H1 (cell line): ENCODE measurements around the gene RABEPK. TPM values are rescaled to one million over a fixed set of nuclear protein-coding genes. Genes with fewer than 3 reads are reported as not detected.
A peak's percentile ranks its signal among the peaks of the same experiment; 100 is the strongest.

Experiments
- CTCF ChIA-PET: fragments of 300-600 bp; sonication (Branson Sonifier 250); formaldehyde crosslinking; loops from one replicate; lab custom pipeline; 2021; ENCODE audit not compliant: partially characterized antibody; lab: Charles Lee
- POLR2A ChIA-PET: fragments of 300-600 bp; sonication (Branson Sonifier 250); formaldehyde crosslinking; loops from one replicate; lab custom pipeline; 2021; ENCODE audit warnings: inconsistent platforms; ENCODE audit not compliant: partially characterized antibody; lab: Charles Lee
- DNase-seq, 2 experiments: peaks; one replicate each; pipeline versions ENCODE4 v3.0.0 to v3.0.0-alpha.2; 2010 to 2022; ENCODE audit warnings: low spot score in 2 of 2, low read depth in 1 of 2, mixed read lengths in 1 of 2
- FAIRE-seq: peaks from 2 replicates; lab custom pipeline; 2011; peaks lifted over from hg19 to GRCh38; lab: Jason Lieb, UNC
- H2AFZ ChIP-seq: 2 replicates; pipeline ENCODE4 v1.8.1; 2012; ENCODE audit warnings: low read length, inconsistent platforms
- H2AK5ac ChIP-seq: 2 replicates; pipeline ENCODE4 v1.6.1; 2013; ENCODE audit warnings: low read depth, low read length
- H2BK120ac ChIP-seq: replicated peaks from 2 replicates; pipeline ENCODE3; 2013; ENCODE audit warnings: low read depth, low read length, inconsistent platforms
- H2BK12ac ChIP-seq: 2 replicates; pipeline ENCODE4 v1.6.1; 2013; ENCODE audit warnings: low read depth, low read length
- H2BK15ac ChIP-seq: 2 replicates; pipeline ENCODE4 v1.6.1; 2013; ENCODE audit warnings: low read length
- H2BK20ac ChIP-seq: 2 replicates; pipeline ENCODE4 v1.6.1; 2013; ENCODE audit warnings: low read length
- H2BK5ac ChIP-seq: 2 replicates; pipeline ENCODE4 v1.6.1; 2013; ENCODE audit warnings: low read depth, low read length
- H3K14ac ChIP-seq: 2 replicates; pipeline ENCODE4 v1.6.1; 2013; ENCODE audit warnings: inconsistent platforms; ENCODE audit not compliant: insufficient read length
- H3K18ac ChIP-seq: 2 replicates; pipeline ENCODE4 v1.6.1; 2013; ENCODE audit warnings: low read length; ENCODE audit errors: extremely low read depth
- H3K23ac ChIP-seq: 2 replicates; pipeline ENCODE4 v1.6.1; 2013; ENCODE audit warnings: inconsistent platforms; ENCODE audit not compliant: insufficient read length
- H3K23me2 ChIP-seq: 2 replicates; pipeline ENCODE4 v1.6.1; 2013; ENCODE audit warnings: low read depth, low read length
- H3K27ac ChIP-seq: 2 replicates; pipeline ENCODE4 v1.6.1; 2011; ENCODE audit warnings: low read depth, low read length, inconsistent platforms
- H3K27me3 ChIP-seq, 4 experiments: replicated peaks in 1 of 4; 1 replicate in 1 of 4; 2 replicates in 3 of 4; pipeline versions ENCODE4 v1.6.1 to v1.8.1; 2011 to 2013; ENCODE audit warnings: low read length in 3 of 4, mild to moderate bottlenecking in 3 of 4, inconsistent platforms in 2 of 4, mixed read lengths in 2 of 4, moderate library complexity in 1 of 4; ENCODE audit not compliant: control insufficient read depth in 3 of 4, insufficient read depth in 3 of 4; ENCODE audit errors: extremely low read depth in 1 of 4
- H3K36me3 ChIP-seq, 4 experiments: 2 replicates each; pipeline versions ENCODE4 v1.6.1 to v1.8.1; 2011 to 2013; ENCODE audit warnings: mild to moderate bottlenecking in 4 of 4, low read length in 3 of 4, moderate library complexity in 2 of 4, control low read depth in 1 of 4, inconsistent platforms in 1 of 4; ENCODE audit not compliant: insufficient read depth in 4 of 4, control insufficient read depth in 2 of 4
- H3K4ac ChIP-seq: replicated peaks from 2 replicates; pipeline ENCODE3; 2013; ENCODE audit warnings: low read length, low read depth, mixed read lengths, inconsistent platforms; ENCODE audit not compliant: insufficient read length
- H3K4me1 ChIP-seq, 4 experiments: replicated peaks in 1 of 4; 1 replicate in 1 of 4; 2 replicates in 3 of 4; pipeline versions ENCODE4 v1.6.1 to v1.8.1; 2011 to 2013; ENCODE audit warnings: low read length in 3 of 4, inconsistent platforms in 2 of 4, mixed read lengths in 1 of 4; ENCODE audit not compliant: insufficient read depth in 4 of 4, control insufficient read depth in 3 of 4
- H3K4me2 ChIP-seq, 2 experiments: 2 replicates each; pipeline versions ENCODE4 v1.6.1 to v1.8.1; 2011 to 2013; ENCODE audit warnings: low read depth in 2 of 2, low read length in 2 of 2, control low read depth in 1 of 2, inconsistent platforms in 1 of 2, mild to moderate bottlenecking in 1 of 2; ENCODE audit not compliant: insufficient read depth in 1 of 2
- H3K4me3 ChIP-seq, 4 experiments: fragments of 200-600, 300-600 bp in 1 of 4; sonication (generic), shearing (Covaris generic), sonication (Bioruptor Twin) in 1 of 4; 2 replicates each; pipeline versions ENCODE4 v1.5.1 to v1.8.1; 2011 to 2016; ENCODE audit warnings: low read length in 4 of 4, low read depth in 3 of 4, control low read depth in 2 of 4, inconsistent platforms in 2 of 4, mild to moderate bottlenecking in 2 of 4, mixed read lengths in 1 of 4, moderate library complexity in 1 of 4; ENCODE audit not compliant: insufficient read depth in 2 of 4; ENCODE audit errors: extremely low read depth in 1 of 4
- H3K56ac ChIP-seq: replicated peaks from 2 replicates; pipeline ENCODE3; 2013; ENCODE audit warnings: low read depth, mild to moderate bottlenecking, mixed read lengths, low read length, inconsistent platforms; ENCODE audit not compliant: insufficient read length
- H3K79me1 ChIP-seq: 2 replicates; pipeline ENCODE4 v1.6.1; 2013; ENCODE audit warnings: low read depth, low read length, control low read depth
- H3K79me2 ChIP-seq, 2 experiments: 2 replicates each; pipeline versions ENCODE4 v1.6.1 to v1.8.1; 2012 to 2013; ENCODE audit warnings: low read length in 2 of 2, mild to moderate bottlenecking in 2 of 2, inconsistent platforms in 1 of 2; ENCODE audit not compliant: insufficient read depth in 2 of 2, control insufficient read depth in 1 of 2
- H3K9ac ChIP-seq, 4 experiments: replicated peaks in 1 of 4; 1 replicate in 1 of 4; 2 replicates in 3 of 4; pipeline versions ENCODE4 v1.6.1 to v1.8.1; 2011 to 2013; ENCODE audit warnings: low read depth in 3 of 4, low read length in 3 of 4, control low read depth in 2 of 4, mild to moderate bottlenecking in 2 of 4, moderate library complexity in 2 of 4, inconsistent platforms in 1 of 4; ENCODE audit errors: extremely low read depth in 1 of 4
- H3K9me3 ChIP-seq, 2 experiments: 2 replicates each; pipeline versions ENCODE4 v1.6.1 to v1.8.1; 2012 to 2013; ENCODE audit warnings: mild to moderate bottlenecking in 2 of 2, moderate library complexity in 2 of 2, control low read depth in 1 of 2, inconsistent platforms in 1 of 2, low read depth in 1 of 2, low read length in 1 of 2, mixed read lengths in 1 of 2; ENCODE audit not compliant: insufficient read depth in 2 of 2
- H4K20me1 ChIP-seq, 2 experiments: replicated peaks in 1 of 2; 2 replicates each; pipeline versions ENCODE3 to v1.8.1; 2011 to 2013; ENCODE audit warnings: inconsistent platforms in 2 of 2, low read length in 2 of 2, mild to moderate bottlenecking in 1 of 2; ENCODE audit not compliant: insufficient read depth in 2 of 2, control insufficient read depth in 1 of 2
- H4K5ac ChIP-seq: 2 replicates; pipeline ENCODE4 v1.6.1; 2013; ENCODE audit warnings: low read length, low read depth, mixed read lengths, inconsistent platforms; ENCODE audit not compliant: insufficient read length
- H4K8ac ChIP-seq: 2 replicates; pipeline ENCODE4 v1.8.0; 2013; ENCODE audit warnings: mild to moderate bottlenecking, moderate library complexity, low read length, inconsistent platforms; ENCODE audit not compliant: insufficient read depth; ENCODE audit errors: extremely low read depth
- H4K91ac ChIP-seq: replicated peaks from 2 replicates; pipeline ENCODE3; 2013; ENCODE audit warnings: low read length, mixed read lengths, inconsistent platforms; ENCODE audit not compliant: insufficient read length
- ASH2L ChIP-seq: fragments of 200-600, 300-600 bp; sonication (generic); IDR thresholded peaks from one replicate; pipeline ENCODE4 v1.7.1; 2017; ENCODE audit warnings: low read length
- POLR2A ChIP-seq, 2 experiments: IDR thresholded peaks; 1 replicate in 1 of 2; 2 replicates in 1 of 2; pipeline ENCODE4 v1.6.1; 2011; ENCODE audit warnings: low read depth in 2 of 2, low read length in 2 of 2, mild to moderate bottlenecking in 2 of 2; ENCODE audit errors: control extremely low read depth in 1 of 2
- POLR2AphosphoS5 ChIP-seq: IDR thresholded peaks from 2 replicates; pipeline ENCODE4 v1.6.1; 2011; ENCODE audit warnings: low read depth, low read length
- WGBS, 2 experiments: shearing (Covaris generic) in 1 of 2; methylation state at CpG; one replicate each; pipeline versions ENCODE4 v1.1.6 to v1.1.7; 2013 to 2015; ENCODE audit warnings: low lambda C conversion rate in 2 of 2, mixed read lengths in 2 of 2, inconsistent platforms in 1 of 2, low coverage in 1 of 2, missing lambda C conversion rate in 1 of 2; ENCODE audit not compliant: insufficient replicate concordance in 2 of 2, insufficient coverage in 1 of 2, insufficient read length in 1 of 2; ENCODE audit errors: extremely low coverage in 1 of 2, missing lambda C conversion rate in 1 of 2; 5-methylcytosine and 5-hydroxymethylcytosine counted together
- polyA plus RNA-seq, 7 experiments: library from polyadenylated mRNA; depleted of rRNA in 3 of 7; stranded (reverse) in 5 of 7; unstranded in 2 of 7; fragments of >200 nt in 5 of 7; fragments of 200-250 nt in 2 of 7; gene quantifications; 1 replicate in 5 of 7; 2 replicates in 1 of 7; 4 replicates in 1 of 7; pipeline versions ENCODE4 v1.2.1 to v1.2.3, GENCODE V29; 2011 to 2013; ENCODE audit warnings: missing spikeins in 2 of 7, mixed read lengths in 2 of 7
- total RNA-seq: library from RNA; stranded (reverse); fragmentation: NEBNext Ultra II Directional; extraction: Animal tissue kit (Norgen Biotek cat#: 25700); gene quantifications from 2 replicates; pipeline ENCODE4 v1.2.1, GENCODE V29; 2021

Gene RABEPK
- total and polyA plus RNA-seq, 2 of the 8 experiments (the other 6 are each of a cell fraction or from before 2014, with no cell fraction given): 26.3 to 34.3 TPM

DNA sequence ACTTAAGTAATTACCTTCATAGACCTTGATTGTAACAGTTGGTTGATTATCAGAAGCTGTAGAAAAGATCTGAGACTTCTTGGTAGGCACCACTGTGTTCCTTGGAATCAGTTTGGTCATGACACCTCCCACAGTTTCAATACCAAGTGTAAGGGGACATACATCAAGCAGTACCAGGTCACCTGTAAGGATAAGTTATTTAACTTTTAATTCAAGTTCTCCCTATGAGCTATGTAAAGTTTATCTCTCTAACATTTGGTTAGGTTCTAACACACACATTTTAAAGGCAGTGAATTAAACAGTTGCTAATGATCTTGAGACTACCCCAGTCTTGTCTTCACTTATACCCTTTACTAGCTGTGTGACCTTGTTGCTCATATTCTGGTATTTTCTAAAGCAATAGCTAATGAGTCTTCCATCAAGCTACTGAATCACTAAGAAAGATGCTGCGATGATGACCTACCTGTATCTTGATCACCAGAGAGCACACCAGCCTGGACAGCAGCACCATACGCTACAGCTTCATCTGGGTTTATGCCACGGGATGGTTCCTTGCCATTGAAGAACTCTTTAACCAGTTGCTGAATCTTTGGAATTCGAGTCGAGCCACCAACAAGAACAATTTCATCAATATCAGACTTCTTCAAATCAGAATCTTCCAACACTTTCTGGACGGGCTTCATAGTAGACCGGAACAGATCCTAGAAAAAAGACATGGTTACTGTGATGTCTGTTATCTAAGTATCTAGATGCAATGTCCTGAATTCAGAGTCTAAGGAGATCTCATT lies 38.0 kb downstream of the RABEPK start:
- TF ChIP-seq POLR2A (IDR thresholded peaks at IDR 0.05; ENCODE audit: control extremely low read depth in 1 of 2, low read depth in 2 of 2, low read length in 2 of 2): peak in 1 of 2 experiments; percentile 43; a peak in 1 of 3 replicates
- peak; percentile 22; the same call in 1 of the 2 replicates for TF ChIP-seq POLR2AphosphoS5
- TF ChIP-seq ASH2L: no peak
- no peak overlapping the region for H2AFZ ChIP-seq
- no peak overlapping the region for H3K56ac ChIP-seq
- H2BK120ac ChIP-seq: no peak overlapping the region
- 0 out of 2 replicates have a peak, but pooled peaks cover 3% of the 10 kb centered on the region for H3K79me1 ChIP-seq
- H3K27me3 ChIP-seq: peaks cover 0 to 2% (median 0%) of the 10 kb centered on the region in 4 experiments; a peak in 1 of 7 replicates
- H3K4me3 ChIP-seq: peak overlapping the region in 1 of 4 experiments; percentile 75; a peak in 2 of 8 replicates
- peaks cover 0 to 17% of the 10 kb centered on the region in 2 experiments for H4K20me1 ChIP-seq
- no peak overlapping the region for H3K4ac ChIP-seq
- POLR2A ChIA-PET: interaction anchor here (0.9 to 1.7 kb wide), 4 partner anchors 10 to 134 kb away, joined by 3 to 7 read pairs (median 4); partner anchors contain the start of gene RABEPK
- H4K91ac ChIP-seq: no peak overlapping the region
- peaks cover 7 to 33% of the 10 kb centered on the region in 2 experiments for H3K79me2 ChIP-seq
- H2BK12ac ChIP-seq: no peak overlapping the region
- no peak overlapping the region; a peak in 1 of 7 replicates for H3K9ac ChIP-seq
- H3K9me3 ChIP-seq: no peaks in the 10 kb centered on the region
- no peak overlapping the region for H3K18ac ChIP-seq
- no peak overlapping the region for H2BK5ac ChIP-seq
- DNase-seq (no peak), FAIRE-seq (no peak)
- no peak overlapping the region for H3K27ac ChIP-seq
- peaks cover 23 to 61% (median 43%) of the 10 kb centered on the region in 4 experiments for H3K36me3 ChIP-seq
- H3K4me2 ChIP-seq: peak overlapping the region in 1 of 2 experiments; percentile 14; a peak in 2 of 4 replicates
- H4K5ac ChIP-seq: no peak overlapping the region
- no peak overlapping the region for H2BK20ac ChIP-seq
- WGBS, 2 experiments: 90% methylated on average over 7 of the region's 7 CpGs; no CpG with 5 or more reads in 1 of the 2 experiments
- no peak overlapping the region for H3K23ac ChIP-seq
- no peak overlapping the region for H2BK15ac ChIP-seq
- CTCF ChIA-PET: interaction anchor here (0.6 to 0.8 kb wide), 2 partner anchors 35 to 118 kb away, joined by 3 read pairs; no protein-coding TSS in a partner anchor
- H3K14ac ChIP-seq: no peak overlapping the region
- peaks cover 9% of the 10 kb centered on the region; the same call in 1 of the 2 replicates for H3K23me2 ChIP-seq
- H3K4me1 ChIP-seq: peaks cover 0 to 6% (median under 1%) of the 10 kb centered on the region in 4 experiments; a peak in 1 of 7 replicates
- H2AK5ac ChIP-seq: no peak overlapping the region
- H4K8ac ChIP-seq: no peak overlapping the region
